Fibroblast of skin of left quadriceps (primary cell): ENCODE data around the gene TMEM244.
"Not testable (repeated sequence)": the region's sequence is repeated elsewhere in the genome, so short reads cannot be mapped to it uniquely, and the experiment has no call there.

Source experiments
- DNase-seq, 2 experiments: peaks; one replicate each; pipeline ENCODE4 v3.0.0-alpha.2; 2013; ENCODE audit warnings: low read depth in 2 of 2

TMEM244 gene

DNA sequence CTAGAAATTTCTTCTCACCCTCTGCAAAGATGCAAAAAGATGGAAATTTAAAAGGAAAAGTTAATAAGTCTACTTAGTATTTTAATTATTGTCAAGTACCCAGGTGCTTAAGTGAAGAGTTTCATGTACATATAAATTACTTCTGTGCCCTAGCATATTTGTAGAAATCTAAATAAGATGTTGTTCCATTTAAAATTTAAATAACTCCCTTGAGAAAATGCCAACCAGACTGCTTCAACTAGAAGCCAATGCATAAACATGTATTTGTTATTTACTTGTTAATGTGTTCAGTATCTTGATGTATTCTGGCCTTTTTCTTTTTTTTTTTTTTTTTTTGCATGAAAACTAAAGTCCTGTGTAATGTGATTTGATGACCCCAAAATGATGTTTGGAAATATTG is 6.3 kb upstream of the TMEM244 start:
- DNase-seq, result no peak

DNA sequence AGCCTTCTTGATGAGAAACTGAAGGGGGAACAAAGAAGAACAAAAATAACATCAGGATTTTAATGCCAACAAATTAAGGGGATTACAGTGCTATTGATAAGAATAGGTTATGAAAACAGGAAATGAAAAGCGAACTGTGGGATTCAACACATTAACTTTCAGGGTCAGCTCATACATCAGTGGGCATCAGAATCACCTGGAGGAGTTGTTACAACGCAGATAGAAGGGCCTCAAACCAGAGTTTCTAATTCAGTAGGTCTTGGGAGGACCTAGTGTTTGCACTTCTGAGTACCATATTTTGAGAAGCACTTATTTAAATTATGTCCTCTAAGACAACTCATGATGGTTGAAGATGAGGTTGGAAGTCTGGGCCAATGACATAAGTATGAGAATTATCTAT is 5.6 kb upstream of the TMEM244 start:
- DNase-seq, result no peak

DNA sequence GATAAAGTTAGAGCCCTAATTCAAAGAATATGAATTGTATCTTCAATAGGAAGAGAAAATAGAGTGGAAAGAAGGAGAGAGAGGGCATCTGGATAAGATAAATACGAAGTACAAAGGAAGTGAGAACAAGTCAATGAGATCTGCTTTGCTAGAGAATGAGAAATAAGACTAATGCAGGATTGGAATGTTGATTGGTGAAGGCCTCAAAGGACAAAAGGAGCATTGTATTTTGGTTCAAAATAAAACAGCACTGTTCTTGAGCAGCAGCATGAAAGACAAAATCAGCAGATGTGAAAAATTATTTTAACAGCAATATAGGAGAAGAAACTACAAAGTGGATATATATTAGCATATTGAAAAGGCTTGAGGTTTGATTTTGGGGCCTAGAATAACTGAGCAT is 5.1 kb upstream of the TMEM244 start:
- DNase-seq, result no peak

DNA sequence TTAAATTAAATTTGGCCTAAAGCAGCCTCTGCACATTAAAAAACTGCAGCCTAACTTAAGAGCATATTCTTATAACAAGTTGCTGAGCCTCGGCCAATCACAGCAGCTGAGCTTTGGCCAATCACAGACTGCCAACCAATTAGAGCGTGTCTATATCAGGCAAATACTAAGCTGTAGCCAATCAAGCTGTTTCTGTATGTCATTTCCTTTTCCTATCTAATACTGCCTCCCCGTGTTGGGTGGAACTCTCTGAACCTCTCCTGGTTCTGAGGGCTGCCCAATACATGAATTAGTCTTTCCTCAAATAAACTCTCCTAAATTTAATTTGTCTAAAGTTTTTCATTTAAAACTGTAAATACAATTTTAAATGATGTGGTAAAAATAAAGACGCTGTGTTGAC is 3.9 kb upstream of the TMEM244 start:
- no peak for DNase-seq

DNA sequence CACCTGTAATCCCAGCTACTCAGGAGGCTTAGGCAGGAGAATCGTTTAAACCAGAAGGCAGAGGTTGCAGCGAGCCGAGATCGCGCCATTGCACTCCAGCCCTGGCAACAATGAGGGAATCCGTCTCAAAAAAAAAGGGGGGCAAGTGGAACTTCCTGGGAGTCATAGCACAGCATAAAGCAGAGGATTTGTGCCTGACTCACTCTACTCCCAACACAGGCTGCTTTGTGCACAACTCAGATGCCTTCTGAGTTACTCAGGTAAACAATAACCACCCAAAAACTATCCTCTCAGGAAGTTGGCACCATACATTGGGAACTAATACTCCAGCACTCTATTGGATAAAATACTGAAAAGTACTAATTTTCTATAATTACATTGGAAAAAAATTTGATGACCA is 2.5 kb upstream of the TMEM244 start:
- no peak for DNase-seq

DNA sequence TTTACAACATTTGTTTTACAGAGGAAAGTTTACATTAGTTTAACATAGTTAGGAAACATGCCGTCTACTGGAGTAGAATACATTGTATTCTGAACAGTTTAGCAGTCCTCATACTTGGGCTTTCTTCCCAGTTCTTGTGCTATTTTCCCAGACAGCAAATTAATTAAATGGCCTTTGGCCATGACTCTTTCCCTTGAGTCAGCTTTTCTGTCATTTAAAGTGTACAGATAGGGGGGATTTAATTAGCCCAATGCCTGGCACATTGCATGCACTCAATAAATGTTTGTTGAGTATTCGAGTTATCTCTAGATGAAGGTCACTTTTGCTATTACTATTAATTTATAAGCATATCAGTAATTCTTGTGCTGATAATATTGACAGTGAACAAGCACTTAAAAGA is 1.6 kb downstream of the TMEM244 start:
- no peak for DNase-seq

DNA sequence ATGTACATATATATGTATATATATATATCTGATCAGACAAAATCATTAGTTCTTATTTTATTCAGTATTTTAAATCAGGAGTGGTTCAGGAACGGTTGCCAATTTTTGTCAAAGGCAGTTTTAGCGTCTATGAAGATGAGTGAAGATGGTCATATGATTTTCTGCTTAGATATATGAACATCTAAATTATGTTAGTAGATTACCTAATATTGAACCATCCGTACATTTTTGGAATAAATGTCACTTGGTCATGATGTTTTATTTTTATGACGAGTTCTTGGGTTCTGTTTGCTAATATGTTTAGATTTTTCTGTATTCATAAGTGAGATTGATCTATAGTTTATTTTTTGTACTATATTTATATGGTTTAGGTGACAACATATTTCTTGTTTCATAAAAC is 3.3 kb downstream of the TMEM244 start:
- no peak for DNase-seq

DNA sequence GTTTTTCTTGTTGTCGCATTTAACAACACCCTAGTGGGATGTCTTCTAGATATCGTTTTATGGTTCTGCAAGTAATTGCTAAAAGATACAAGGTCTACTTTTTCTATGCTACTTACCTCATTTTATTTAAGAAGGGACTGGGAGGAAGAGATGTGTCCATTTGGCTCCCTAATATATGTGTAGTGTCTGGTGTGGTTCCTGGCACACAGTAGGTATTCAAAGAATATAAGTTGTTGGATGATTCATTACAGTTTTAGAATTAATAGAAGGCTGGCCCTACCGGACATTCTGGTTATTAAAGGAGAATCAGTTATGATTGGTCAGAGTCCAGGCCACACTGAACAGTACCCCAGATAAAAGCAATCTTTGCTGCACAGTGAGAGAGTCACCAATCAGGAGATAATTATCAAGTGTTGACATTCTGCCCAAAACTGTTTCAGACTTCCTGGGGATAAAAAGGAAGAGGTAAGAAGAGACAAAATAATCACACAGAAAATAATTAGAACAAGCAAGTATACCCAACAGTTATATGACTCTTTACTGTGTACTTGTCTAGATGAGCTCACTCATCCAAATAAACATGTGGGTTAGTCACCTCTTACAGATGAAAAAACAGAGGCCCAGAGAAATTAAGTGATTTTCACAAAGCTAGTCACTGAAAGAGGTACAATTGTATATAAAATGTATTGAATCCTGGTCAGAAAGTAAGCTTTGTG is 7.0 kb downstream of the TMEM244 start:
- DNase-seq, result no peak

DNA sequence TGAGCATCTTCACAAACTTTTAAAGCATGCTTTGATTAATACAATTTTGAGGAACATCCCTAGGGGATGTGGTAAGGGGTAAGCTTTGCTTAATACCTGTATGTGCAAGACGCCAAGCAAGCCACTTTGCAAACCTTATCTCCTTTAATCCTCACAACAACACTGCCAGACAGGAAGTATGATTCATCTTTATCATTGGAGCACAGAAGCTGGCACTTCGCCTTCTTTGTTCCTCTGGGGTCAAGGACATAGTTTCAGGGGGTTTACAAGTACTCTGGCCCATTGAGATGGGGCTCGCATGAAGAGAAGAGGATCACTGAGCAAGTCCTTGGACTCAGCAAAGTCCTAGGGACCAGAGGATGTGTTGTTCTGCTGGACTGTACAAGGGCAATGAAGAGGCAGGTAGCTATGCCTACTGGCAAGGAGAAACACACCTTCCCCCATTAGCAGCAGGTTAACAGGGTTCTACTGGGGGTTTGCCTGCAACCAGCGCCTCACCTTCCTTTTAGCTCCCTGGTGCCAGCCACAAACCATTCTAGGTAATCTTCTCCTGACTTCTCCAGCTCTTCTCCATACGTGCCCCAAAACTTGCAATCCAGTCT is 8.8 kb downstream of the TMEM244 start:
- DNase-seq, result no peak

DNA sequence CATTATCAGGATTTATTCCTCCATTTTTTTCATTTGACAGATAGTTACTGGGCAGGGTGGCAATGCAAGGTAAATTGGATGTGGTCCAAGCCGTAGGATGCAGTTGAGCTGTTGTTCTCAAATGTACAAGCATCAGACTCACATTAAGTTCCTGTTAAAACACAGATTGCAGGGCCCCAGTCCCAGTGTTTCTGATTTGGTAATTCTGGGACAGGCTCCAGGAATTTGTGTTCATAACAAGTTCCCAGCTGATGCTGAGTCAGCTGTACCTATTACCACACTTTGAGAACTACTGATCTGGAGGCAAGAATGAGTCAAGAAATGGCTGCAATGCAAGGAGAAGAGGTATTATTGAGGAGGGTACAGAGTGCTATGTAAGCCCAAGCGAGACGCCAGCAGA is 11.7 kb downstream of the TMEM244 start:
- no peak for DNase-seq

DNA sequence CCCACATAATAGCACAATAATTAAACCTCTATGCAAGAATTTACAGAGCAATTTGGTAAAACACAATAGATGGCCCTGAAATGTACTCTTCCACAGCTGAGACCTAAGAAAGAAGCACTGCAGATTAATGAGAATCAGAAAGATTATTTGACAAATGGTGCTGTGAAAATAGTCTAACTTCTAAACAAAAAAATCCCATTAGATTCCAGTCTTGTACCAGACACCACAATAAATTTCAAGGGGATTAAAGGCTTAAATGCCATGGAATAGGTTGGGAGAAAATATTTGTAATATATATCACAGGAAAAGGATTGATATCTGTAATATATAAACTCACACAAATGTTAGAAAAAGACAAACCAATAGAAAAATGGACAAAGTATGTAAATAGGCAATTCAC is 14.4 kb downstream of the TMEM244 start:
- DNase-seq, result no peak

DNA sequence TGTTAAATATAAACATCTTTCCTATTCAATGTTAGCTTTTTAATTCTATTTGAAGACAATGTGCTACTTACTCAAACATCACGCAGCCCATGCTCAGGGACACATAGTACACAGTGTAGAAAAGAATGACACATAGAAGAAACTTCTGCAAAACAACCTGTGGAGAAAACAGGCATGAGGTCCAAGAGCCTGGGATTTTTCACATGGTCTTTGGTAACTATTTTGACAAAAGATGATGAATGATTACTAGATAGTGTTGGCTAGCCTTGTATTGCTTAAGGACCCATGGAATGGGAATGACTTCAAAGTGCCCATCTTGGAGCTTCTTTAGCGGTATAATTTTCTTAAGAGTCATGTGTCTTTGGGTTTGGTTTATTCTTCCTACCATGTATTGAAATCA is 15.4 kb downstream of the TMEM244 start:
- DNase-seq, result no peak

DNA sequence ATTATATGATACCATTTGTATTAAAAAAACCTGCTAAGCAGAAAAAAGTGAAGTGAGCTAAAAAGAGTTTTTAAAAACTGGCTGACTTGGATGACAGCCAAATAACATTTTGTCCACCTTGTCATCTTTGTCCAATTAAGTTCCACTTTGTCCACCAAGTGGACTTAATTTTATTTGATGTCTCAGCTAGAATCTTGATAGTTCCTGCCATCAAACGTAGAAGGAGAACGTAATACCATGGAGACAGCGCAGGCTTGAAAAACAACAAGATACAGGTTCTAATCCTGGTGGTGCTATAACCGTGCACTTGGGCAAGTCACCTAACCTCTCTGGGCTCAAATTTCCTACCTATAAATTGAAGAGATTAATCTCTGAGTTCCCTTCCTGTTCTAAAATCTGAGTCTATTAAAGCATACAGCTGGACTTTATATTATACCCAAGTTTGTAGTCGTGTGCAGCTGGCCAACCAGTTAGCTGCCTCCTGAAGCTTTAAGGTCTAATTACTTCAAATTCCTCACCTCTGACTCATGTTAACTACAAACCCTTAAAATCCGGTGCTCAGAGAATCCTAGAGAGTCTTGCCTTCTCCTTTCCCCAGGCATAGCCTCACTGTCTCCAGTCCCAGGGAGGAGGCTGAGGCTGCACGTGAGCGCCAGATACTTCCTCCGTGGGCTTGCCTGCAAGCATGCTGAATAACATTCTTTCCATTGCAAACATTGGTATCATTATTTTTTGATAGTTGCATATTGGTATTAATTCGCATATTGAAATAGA is 16.8 kb downstream of the TMEM244 start:
- peak; percentile 68 to 71 for DNase-seq

DNA sequence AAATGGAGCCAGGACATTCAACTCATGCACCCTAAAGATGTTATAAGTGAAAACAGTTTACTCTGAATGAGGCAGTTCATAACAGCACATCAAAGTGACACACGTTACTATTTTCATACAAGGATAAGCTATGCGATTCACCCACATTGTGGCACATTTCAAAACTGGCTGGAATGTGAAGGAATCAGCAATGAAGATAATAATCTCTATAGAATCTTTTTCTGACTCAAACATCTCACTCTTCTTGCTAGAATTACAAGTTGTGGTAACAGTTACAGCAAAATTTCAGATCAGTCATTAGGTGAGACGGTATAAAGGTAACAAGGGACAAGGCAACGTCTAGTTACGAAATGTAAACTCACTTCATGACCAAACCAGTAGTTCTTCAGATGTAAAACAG is 17.5 kb downstream of the TMEM244 start:
- no peak for DNase-seq

DNA sequence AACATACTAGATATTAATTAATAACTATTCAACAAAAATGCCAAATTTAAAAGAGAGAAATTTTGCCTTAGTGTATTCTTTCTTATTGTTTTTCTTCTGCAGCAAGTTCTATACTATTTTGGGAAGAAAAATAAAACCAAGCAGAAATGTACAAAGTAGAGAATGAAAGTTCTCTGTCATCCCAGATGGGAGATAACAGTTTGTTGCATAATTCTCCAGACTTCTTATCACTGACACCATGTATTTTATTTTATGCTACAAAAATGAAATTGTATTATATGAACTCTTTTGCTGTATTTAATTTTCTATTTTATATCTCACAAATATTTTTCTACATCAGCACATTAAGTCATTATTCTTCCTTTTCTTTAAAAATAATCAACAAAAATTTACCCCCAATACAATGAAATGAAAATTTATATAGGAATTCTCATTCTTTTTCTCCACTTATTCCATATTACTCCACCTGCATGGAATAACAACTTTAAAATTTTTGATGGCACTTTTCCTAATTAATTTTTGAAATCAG is 18.2 kb downstream of the TMEM244 start:
- no peak for DNase-seq

DNA sequence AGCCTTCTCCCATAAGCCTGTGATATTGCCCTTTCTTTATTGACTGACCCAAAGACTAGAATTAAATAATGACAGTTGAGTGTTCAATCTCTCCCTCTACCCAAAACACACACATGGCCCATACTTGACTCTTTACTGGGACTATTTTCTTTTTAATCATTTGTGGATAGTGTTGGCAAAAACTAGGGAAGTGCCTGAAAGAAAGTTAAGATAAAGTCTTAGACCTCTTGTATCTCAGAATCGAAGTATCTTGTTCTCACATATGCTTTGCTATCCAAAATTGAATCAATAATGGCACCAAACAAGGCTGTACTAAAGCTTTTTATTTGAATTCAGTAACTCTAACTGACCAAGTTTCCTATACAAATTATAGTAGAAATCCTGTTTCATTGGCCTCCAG is 19.0 kb downstream of the TMEM244 start:
- no peak for DNase-seq

DNA sequence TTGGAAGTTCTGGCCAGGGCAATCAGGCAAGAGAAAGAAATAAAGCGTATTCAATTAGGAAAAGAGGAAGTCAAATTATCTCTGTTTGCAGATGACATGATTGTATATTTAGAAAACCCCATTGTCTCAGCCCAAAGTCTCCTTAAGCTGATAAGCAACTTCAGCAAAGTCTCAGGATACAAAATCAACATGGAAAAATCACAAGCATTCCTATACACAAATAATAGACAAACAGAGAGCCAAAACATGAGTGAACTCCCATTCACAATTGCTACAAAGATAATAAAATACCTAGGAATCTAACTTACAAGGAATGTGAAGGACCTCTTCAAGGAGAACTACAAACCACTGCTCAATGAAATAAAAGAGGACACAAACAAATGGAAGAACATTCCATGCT is 21.6 kb downstream of the TMEM244 start:
- DNase-seq, result not testable (repeated sequence)

DNA sequence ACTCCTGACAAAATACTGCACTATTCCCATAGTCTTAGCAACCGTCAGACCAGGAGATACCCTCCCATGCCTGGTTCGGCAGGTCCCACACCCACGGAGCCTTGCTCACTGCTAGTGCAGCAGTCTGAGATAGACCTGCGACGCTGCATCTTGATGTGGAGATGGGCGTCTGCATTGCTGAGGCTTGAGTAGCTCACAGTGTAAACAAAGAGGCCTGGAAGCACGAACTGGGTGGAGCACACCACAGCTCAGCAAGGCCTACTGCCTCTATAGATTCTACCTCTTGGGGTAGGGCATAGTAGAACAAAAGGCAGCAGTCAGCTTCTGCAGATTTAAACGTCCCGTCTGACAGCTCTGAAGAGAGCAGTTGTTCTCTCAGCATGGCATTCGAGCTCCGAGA is 25.4 kb downstream of the TMEM244 start:
- DNase-seq, result no peak

DNA sequence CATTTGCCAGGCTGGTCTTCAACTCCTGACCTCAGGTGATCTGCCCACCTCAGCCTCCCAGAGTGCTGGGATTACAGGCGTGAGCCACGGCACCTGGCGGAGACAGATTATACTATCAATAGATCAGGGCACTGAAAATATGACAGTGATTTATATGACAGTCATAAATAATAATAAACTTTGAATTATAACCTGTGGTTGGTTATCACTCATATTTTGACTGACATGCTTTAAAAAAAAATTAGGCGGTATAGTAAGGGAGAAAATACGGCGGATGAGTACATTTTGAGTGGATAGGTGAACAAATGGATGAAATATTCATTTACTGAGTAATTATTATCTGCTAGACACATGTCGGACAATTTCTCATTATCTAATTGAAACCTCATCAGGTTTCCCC is 28.8 kb downstream of the TMEM244 start:
- no peak for DNase-seq

DNA sequence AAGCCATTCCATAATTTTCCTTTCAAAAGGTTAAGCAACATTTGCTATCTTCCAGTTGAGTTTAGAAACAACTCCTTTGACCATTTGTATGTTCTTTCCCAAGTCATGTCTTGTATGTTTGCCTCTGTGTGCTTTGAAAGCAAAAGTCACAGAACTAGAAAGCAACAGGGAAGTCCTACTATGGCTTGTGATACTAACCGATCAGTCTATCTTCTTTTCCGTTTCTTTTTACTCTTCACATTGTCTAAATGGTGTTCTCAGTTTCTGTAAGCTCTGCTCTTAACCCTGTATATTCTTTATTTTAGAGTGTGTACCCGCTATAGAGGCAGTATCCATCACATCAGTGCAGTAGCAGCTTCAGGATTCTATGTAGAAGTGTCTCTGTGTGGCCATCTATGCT is 32.9 kb downstream of the TMEM244 start:
- DNase-seq, result no peak

DNA sequence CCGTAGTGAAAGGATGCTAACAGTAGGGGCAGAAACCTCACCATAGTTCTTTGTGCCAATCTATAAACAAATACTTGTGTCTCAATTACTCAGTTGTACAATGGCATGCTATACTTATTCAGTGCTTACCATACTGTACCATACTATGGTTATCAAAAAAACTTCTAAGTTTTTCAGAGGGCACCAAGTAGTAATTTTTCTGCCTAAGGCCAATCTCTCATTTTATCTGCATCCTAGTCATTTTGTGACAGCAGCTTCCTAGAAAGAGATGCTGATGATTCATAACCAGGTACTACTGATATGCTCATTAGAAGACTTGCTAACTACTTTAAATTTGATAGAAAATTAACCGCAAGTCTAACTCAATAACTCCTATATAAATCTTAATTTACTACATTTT is 42.9 kb downstream of the TMEM244 start:
- DNase-seq, result no peak

DNA sequence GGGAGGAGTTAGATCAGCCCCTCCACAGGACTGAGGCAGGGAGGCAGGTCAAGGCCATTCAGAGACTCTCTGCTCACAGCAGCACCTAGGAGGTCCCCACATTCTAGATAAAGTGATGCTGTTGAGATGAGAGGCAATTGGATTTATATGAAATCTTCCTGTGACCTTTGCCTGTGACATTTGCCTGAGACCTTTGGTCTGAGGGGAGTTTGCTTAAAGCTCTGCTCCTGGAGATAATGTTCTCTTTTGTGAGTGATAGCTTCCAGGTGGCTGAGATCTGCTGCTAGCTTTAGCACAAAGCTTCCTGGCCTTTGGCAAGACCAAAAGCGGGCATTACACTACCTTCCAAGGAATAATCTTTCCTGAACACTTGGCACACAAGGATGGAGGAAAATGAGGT is 43.3 kb downstream of the TMEM244 start:
- DNase-seq, result no peak

DNA sequence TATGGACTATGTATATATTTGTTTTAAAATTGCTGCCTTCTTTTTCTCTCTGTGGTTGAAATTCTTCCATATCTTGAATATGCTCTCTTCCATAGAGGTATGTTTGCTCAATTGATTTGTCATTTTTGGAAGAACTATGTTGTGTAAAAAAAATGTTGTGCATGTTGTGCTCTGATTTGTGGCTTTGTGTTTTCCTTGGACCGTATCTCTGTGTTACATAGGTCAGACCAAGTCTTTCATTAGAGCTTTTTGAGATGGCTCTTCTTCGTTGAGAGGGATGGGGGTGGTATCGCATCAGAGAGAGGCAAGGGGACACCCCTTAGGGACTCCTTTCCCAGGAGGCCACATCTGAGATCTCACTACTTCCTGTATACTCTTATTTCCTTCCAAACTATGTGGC is 43.8 kb downstream of the TMEM244 start:
- no peak for DNase-seq
